ENCODE measurements around the gene NCAM1.

DNA sequence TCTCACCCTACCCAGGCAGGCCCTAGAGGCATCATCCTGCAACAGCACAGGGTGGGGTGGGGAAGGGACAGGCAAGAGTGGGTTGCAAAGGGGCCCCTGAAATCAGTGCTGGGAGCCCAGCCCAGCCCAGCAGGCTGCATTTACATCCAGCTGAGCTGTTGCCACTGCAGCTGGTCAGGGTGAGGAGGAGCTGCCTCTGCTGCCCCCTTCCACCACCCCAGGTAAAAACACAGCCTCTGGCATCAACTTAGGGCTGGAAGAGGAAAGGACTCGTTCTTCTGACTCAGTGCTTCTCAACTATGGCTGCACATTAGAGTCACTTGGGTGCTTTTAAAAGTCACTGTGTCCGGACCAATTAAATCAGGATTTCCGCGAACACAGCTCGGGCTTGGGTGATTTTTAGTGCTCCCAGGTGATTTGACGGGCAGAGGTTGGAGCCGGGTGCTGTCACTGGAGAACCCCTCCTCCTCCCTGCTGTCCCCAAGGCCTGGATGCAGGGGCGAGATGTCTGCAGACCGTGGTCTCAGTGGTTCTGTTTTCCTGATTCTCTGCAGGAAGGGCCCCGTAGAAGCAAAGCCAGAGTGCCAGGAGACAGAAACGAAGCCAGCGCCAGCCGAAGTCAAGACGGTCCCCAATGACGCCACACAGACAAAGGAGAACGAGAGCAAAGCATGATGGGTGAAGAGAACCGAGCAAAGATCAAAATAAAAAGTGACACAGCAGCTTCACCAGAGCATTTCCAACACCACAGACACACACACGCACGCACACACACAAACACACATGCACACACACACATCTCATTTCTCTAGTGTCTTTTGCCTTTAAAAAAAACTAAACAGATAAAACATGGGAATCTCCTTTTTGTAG, 313.7 kb downstream of the NCAM1 start:
- TF ChIP-seq, protein P1, sequence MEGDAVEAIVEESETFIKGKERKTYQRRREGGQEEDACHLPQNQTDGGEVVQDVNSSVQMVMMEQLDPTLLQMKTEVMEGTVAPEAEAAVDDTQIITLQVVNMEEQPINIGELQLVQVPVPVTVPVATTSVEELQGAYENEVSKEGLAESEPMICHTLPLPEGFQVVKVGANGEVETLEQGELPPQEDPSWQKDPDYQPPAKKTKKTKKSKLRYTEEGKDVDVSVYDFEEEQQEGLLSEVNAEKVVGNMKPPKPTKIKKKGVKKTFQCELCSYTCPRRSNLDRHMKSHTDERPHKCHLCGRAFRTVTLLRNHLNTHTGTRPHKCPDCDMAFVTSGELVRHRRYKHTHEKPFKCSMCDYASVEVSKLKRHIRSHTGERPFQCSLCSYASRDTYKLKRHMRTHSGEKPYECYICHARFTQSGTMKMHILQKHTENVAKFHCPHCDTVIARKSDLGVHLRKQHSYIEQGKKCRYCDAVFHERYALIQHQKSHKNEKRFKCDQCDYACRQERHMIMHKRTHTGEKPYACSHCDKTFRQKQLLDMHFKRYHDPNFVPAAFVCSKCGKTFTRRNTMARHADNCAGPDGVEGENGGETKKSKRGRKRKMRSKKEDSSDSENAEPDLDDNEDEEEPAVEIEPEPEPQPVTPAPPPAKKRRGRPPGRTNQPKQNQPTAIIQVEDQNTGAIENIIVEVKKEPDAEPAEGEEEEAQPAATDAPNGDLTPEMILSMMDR (IDR thresholded peaks at IDR 0.05) = no peak
- TF ChIP-seq POLR2A (IDR thresholded peaks at IDR 0.05) = no peak
